Osteoblast (primary cell): Measurements from ENCODE around the gene PUM1. TPM values are rescaled to one million over a fixed set of nuclear protein-coding genes. Genes with fewer than 3 reads are reported as not detected.
A peak's percentile ranks its signal among the peaks of the same experiment; 100 is the strongest.
"Not testable (repeated sequence)": the region's sequence is repeated elsewhere in the genome, so short reads cannot be mapped to it uniquely, and the experiment has no call there.

ENCODE experiments used
- DNase-seq: peaks from one replicate; pipeline ENCODE4 v3.0.0; 2011; ENCODE audit warnings: low spot score, mixed read lengths; ENCODE audit not compliant: insufficient read length; ENCODE audit errors: missing footprints
- H2AFZ ChIP-seq: 2 replicates; pipeline ENCODE4 v1.6.0; 2011; ENCODE audit warnings: mild to moderate bottlenecking, low read length
- H3K27ac ChIP-seq: 2 replicates; pipeline ENCODE4 v1.5.1; 2011; ENCODE audit warnings: mild to moderate bottlenecking, low read depth, low read length, moderate library complexity
- H3K27me3 ChIP-seq: 2 replicates; pipeline ENCODE4 v1.6.0; 2012; ENCODE audit warnings: mild to moderate bottlenecking, control low read depth, inconsistent platforms, low read length, moderate library complexity; ENCODE audit not compliant: insufficient read depth
- H3K36me3 ChIP-seq: 2 replicates; pipeline ENCODE4 v1.5.1; 2011; ENCODE audit warnings: mild to moderate bottlenecking, low read length, control low read depth, moderate library complexity; ENCODE audit not compliant: insufficient read depth
- H3K4me1 ChIP-seq: 2 replicates; pipeline ENCODE4 v1.5.1; 2011; ENCODE audit warnings: mild to moderate bottlenecking, low read length, control low read depth, moderate library complexity; ENCODE audit not compliant: insufficient read depth
- H3K4me2 ChIP-seq: 2 replicates; pipeline ENCODE4 v1.6.0; 2011; ENCODE audit warnings: mild to moderate bottlenecking, low read length; ENCODE audit not compliant: insufficient read depth
- H3K4me3 ChIP-seq: fragments of 200-600 bp; sonication (generic); 3 replicates; pipeline ENCODE4 v1.5.1; 2012; ENCODE audit warnings: mild to moderate bottlenecking, low read length, inconsistent platforms; ENCODE audit not compliant: insufficient read depth
- H3K79me2 ChIP-seq: 2 replicates; pipeline ENCODE4 v1.6.0; 2012; ENCODE audit warnings: mild to moderate bottlenecking, low read length, control low read depth, inconsistent platforms; ENCODE audit not compliant: insufficient read depth
- H3K9me3 ChIP-seq: 2 replicates; pipeline ENCODE4 v1.5.1; 2011; ENCODE audit warnings: low read depth, low read length, control low read depth
- H4K20me1 ChIP-seq: 2 replicates; pipeline ENCODE4 v1.6.0; 2012; ENCODE audit warnings: mild to moderate bottlenecking, low read length, control low read depth; ENCODE audit not compliant: insufficient read depth
- total RNA-seq: library from RNA; depleted of rRNA; stranded (reverse); fragments of >200 nt; gene quantifications from 2 replicates; pipeline ENCODE4 v1.2.3, GENCODE V29; 2012
- TF ChIP-seq, protein P1 (sequence below): IDR thresholded peaks from 2 replicates; pipeline ENCODE4 v1.5.1; 2011; ENCODE audit warnings: mild to moderate bottlenecking, low read depth, low read length, moderate library complexity; ENCODE audit errors: extremely low read depth

PUM1 gene
- total RNA-seq, 1 donor, result 68.8 TPM

DNA sequence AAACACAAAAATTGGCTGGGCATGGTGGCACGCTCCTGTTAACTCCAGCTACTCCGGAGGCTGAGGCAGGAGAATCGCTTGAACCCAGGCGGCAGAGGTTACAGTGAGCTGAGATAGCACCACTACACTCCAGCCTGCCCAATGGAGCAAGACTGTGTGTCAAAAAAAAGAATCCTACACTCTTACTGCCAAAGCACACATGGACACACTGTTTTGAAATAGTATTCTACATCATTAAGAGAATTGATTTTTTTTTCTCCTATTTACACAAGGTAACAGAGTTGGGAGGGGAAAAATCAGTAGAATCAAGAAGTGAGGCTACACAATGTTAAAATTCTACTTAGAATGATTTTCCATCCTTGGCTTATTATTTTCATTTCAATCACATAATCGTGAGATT, 114.8 kb downstream of the PUM1 start:
- DNase-seq, result no peak
- peaks cover 59% of the 10 kb centered on the region for H3K79me2 ChIP-seq
- no peaks in the 10 kb centered on the region for H3K9me3 ChIP-seq
- peaks cover 10% of the 10 kb centered on the region for H4K20me1 ChIP-seq
- no peaks in the 10 kb centered on the region for H3K27me3 ChIP-seq
- no peak overlapping the region for H3K4me2 ChIP-seq
- TF ChIP-seq, protein P1, sequence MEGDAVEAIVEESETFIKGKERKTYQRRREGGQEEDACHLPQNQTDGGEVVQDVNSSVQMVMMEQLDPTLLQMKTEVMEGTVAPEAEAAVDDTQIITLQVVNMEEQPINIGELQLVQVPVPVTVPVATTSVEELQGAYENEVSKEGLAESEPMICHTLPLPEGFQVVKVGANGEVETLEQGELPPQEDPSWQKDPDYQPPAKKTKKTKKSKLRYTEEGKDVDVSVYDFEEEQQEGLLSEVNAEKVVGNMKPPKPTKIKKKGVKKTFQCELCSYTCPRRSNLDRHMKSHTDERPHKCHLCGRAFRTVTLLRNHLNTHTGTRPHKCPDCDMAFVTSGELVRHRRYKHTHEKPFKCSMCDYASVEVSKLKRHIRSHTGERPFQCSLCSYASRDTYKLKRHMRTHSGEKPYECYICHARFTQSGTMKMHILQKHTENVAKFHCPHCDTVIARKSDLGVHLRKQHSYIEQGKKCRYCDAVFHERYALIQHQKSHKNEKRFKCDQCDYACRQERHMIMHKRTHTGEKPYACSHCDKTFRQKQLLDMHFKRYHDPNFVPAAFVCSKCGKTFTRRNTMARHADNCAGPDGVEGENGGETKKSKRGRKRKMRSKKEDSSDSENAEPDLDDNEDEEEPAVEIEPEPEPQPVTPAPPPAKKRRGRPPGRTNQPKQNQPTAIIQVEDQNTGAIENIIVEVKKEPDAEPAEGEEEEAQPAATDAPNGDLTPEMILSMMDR, result no peak
- peaks cover 71% of the 10 kb centered on the region for H3K36me3 ChIP-seq
- no peak overlapping the region for H3K27ac ChIP-seq
- no peak overlapping the region for H2AFZ ChIP-seq
- H3K4me1 ChIP-seq, result peaks cover 9% of the 10 kb centered on the region
- H3K4me3 ChIP-seq, result no peak overlapping the region

GRCh38 chr1:30950053-30950452, 115.5 kb downstream of the PUM1 start:
- Histone ChIP-seq H3K4me3 (no peak overlapping the region), H3K4me2 (no peak overlapping the region), H3K9me3 (no peaks in the 10 kb centered on the region), H3K79me2 (peaks cover 62% of the 10 kb centered on the region), H4K20me1 (peaks cover 10% of the 10 kb centered on the region), H3K4me1 (peaks cover 5% of the 10 kb centered on the region), H3K36me3 (peaks cover 77% of the 10 kb centered on the region), H2AFZ (no peak overlapping the region), H3K27ac (no peak overlapping the region), H3K27me3 (no peaks in the 10 kb centered on the region)
- DNase-seq, result no peak
- TF ChIP-seq, protein P1, result no peak

- not testable (repeated sequence) for H3K27me3 ChIP-seq
- H3K79me2 ChIP-seq, result peaks cover 62% of the 10 kb centered on the region
Measured at GRCh38 chr1:30949487-30949838, 116.1 kb downstream of the PUM1 start.

GRCh38 chr1:30948813-30949486, 116.6 kb downstream of the PUM1 start:
- H2AFZ ChIP-seq, H3K4me3 ChIP-seq, H3K4me2 ChIP-seq, H3K27me3 ChIP-seq, H3K9me3 ChIP-seq, H4K20me1 ChIP-seq, H3K4me1 ChIP-seq: not testable (repeated sequence)
- H3K27ac ChIP-seq, result peak overlapping the region; percentile 12
- peaks cover 78% of the 10 kb centered on the region for H3K36me3 ChIP-seq
- H3K79me2 ChIP-seq, result peaks cover 61% of the 10 kb centered on the region
- peak; percentile 55 for DNase-seq

More at GRCh38 chr1:30949487-30949838, 116.1 kb downstream of the PUM1 start:
- not testable (repeated sequence) for H3K4me3 ChIP-seq, DNase-seq, H3K9me3 ChIP-seq, H3K4me1 ChIP-seq, H3K4me2 ChIP-seq, H2AFZ ChIP-seq, H3K27ac ChIP-seq, H4K20me1 ChIP-seq
- peaks cover 78% of the 10 kb centered on the region for H3K36me3 ChIP-seq

GRCh38 chr1:30948278-30948677, 117.2 kb downstream of the PUM1 start:
- H3K27me3 ChIP-seq, result no peaks in the 10 kb centered on the region
- no peak for DNase-seq
- no peak overlapping the region for H3K4me3 ChIP-seq
- H3K9me3 ChIP-seq, result no peaks in the 10 kb centered on the region
- H3K4me2 ChIP-seq, result no peak overlapping the region
- H2AFZ ChIP-seq, result no peak overlapping the region
- peaks cover 10% of the 10 kb centered on the region for H4K20me1 ChIP-seq
- peaks cover 61% of the 10 kb centered on the region for H3K79me2 ChIP-seq
- TF ChIP-seq, protein P1, result no peak
- H3K27ac ChIP-seq, result peak overlapping the region; percentile 12
- peaks cover 5% of the 10 kb centered on the region for H3K4me1 ChIP-seq
- H3K36me3 ChIP-seq, result peaks cover 77% of the 10 kb centered on the region
